ENCODE measurements around the gene TNK1. TPM values are rescaled to one million over a fixed set of nuclear protein-coding genes. Genes with fewer than 3 reads are reported as not detected.
A peak's percentile ranks its signal among the peaks of the same experiment; 100 is the strongest.

TNK1 gene
- total RNA-seq, 2 experiments from 2014 or later, result 6.8 to 6.9 TPM

DNA sequence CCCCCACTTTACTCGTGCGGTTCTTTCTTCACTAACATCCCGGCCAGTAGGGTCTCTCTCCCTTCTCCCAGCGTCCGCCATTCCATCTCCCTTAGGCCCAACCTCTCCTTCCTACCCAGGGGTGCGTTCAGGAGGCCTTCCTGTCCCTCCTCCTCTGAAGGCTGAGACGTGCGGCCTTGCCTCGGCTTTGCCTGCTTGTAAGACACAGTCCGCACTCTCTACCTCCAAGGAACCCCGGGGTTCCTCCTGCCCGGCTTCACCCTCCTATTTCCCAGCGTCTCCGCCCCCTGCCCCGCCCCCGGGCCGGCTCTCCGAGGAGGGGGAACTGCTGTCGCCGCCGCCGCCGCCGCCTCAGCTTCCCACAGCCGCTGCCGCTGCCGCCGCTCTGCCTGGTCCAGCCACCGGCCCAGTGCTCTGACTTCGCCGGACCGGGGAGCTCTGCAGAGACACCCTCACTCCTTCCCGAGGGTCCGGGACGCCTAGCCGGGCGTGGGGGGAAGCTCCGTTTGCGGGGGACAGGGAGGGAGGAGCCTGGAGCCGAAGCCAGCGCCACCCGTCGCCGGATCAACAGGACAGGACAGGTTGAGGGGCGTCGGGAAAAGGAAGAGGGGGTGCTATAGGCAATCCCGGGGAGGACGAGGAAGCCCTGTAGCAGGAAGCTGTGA lies 57.2 kb downstream of the TNK1 start:
- no peak for ATAC-seq
- ChIA-PET CTCF (interaction anchor here (0.7 to 4.4 kb wide), 6 partner anchors 17 to 123 kb away, joined by 3 to 68 read pairs (median 26); partner anchors contain the start of genes PLSCR3, SLC35G6, TMEM95 and ZBTB4), POLR2A (interaction anchor here (0.5 to 8.8 kb wide), 6 partner anchors 16 to 249 kb away, joined by 3 to 83 read pairs (median 29); partner anchors contain the start of genes POLR2A, SLC35G6, TP53 and ZBTB4)
- peaks cover 31% of the 10 kb centered on the region for H3K4me1 Mint-ChIP-seq (ENCODE audit: low read depth)
- H3K27me3 Mint-ChIP-seq, result peaks cover 35% of the 10 kb centered on the region
- intact Hi-C loops (cut with micrococcal nuclease), result loop anchor here (5.0 kb wide), 3 partner anchors 44 to 124 kb away; partner anchors contain the start of genes KCTD11, POLR2A, SENP3 and SLC35G6
- no peaks in the 10 kb centered on the region for H3K9me3 Mint-ChIP-seq
- DNase-seq, result peak; percentile 72
- H3K36me3 Mint-ChIP-seq (ENCODE audit: low read depth), result peaks cover 21% of the 10 kb centered on the region
- H3K27ac Mint-ChIP-seq, result peak overlapping the region; percentile 7
- H3K4me3 Mint-ChIP-seq, result peak overlapping the region; percentile 94
- TF ChIP-seq, protein P1, sequence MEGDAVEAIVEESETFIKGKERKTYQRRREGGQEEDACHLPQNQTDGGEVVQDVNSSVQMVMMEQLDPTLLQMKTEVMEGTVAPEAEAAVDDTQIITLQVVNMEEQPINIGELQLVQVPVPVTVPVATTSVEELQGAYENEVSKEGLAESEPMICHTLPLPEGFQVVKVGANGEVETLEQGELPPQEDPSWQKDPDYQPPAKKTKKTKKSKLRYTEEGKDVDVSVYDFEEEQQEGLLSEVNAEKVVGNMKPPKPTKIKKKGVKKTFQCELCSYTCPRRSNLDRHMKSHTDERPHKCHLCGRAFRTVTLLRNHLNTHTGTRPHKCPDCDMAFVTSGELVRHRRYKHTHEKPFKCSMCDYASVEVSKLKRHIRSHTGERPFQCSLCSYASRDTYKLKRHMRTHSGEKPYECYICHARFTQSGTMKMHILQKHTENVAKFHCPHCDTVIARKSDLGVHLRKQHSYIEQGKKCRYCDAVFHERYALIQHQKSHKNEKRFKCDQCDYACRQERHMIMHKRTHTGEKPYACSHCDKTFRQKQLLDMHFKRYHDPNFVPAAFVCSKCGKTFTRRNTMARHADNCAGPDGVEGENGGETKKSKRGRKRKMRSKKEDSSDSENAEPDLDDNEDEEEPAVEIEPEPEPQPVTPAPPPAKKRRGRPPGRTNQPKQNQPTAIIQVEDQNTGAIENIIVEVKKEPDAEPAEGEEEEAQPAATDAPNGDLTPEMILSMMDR (IDR thresholded peaks at IDR 0.05), result no peak

DNA sequence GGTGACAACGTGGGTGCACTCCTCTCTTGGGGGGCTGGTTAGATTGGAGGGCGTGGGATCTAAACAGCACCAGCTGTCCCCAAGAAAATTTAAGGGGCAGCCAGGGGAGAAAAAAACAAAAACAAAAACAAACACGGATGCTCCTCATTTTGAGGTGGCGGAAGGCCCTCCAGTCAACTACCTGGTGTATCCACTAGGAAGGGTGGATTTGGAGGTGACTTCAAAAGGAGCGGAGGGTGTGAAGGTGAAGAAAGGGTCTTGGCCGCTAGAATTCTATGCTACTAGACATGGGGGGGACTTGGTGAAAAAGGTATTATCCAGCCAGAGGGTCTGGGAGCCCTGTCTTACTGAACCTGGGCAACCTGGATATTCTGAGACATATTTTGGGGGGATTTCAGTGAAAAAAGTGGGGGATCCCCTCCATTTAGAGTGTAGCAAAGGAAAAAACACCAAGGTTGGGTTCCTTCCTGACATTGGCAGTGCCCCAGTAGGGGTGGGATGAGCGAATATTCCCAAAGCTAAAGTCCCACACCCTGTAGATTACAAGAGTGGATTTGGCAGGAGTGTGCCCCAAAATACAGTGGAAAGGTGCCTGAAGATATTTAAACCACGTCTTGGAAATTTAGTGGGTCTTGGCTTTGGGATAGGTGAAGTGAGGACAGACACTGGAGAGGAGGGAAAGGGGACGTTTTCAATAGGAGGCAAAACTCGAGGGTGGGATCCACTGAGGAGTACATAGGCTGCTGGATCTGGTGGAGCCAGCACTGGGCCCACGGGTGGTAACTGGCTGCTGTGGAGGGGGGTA lies 58.0 kb downstream of the TNK1 start:
- Mint-ChIP-seq H3K27me3 (peaks cover 39% of the 10 kb centered on the region), H3K36me3 (ENCODE audit: low read depth) (peaks cover 21% of the 10 kb centered on the region), H3K9me3 (no peaks in the 10 kb centered on the region), H3K4me1 (ENCODE audit: low read depth) (peaks cover 31% of the 10 kb centered on the region), H3K27ac (peak overlapping the region; percentile 20), H3K4me3 (peak overlapping the region; percentile 94)
- DNase-seq (no peak), ATAC-seq (no peak)
- TF ChIP-seq, protein P1 (IDR thresholded peaks at IDR 0.05), result no peak
- CTCF ChIA-PET, result interaction anchor here (0.7 to 4.4 kb wide), 5 partner anchors 16 to 122 kb away, joined by 3 to 68 read pairs (median 48); partner anchors contain the start of genes PLSCR3, SLC35G6, TMEM95 and ZBTB4
- POLR2A ChIA-PET, result interaction anchor here (0.5 to 8.8 kb wide), 7 partner anchors 12 to 249 kb away, joined by 3 to 83 read pairs (median 20); partner anchors contain the start of genes POLR2A, SLC35G6, TP53 and ZBTB4
- intact Hi-C loops (cut with micrococcal nuclease), result loop anchor here (5.0 kb wide), 3 partner anchors 43 to 123 kb away; partner anchors contain the start of genes KCTD11, POLR2A, SENP3 and SLC35G6

Other genes with a start within 250 kb of the TNK1 start
- gene ASGR1, start 201.7 kb upstream of the TNK1 start, total RNA-seq, result 1 to 10 TPM; 2.6 to 3.9 TPM
- 1 to 10 TPM; 9.5 to 9.7 TPM for gene DLG4, start 161.3 kb upstream of the TNK1 start, total RNA-seq
- gene ACADVL, start 161.2 kb upstream of the TNK1 start, total RNA-seq, result 100 to 1,000 TPM; 288 to 291 TPM
- gene DVL2, start 146.6 kb upstream of the TNK1 start, total RNA-seq, result 10 to 100 TPM; 50.0 to 53.6 TPM
- 10 to 100 TPM; 17.8 to 24.4 TPM for gene PHF23, start 141.6 kb upstream of the TNK1 start, total RNA-seq
- gene GABARAP, start 138.6 kb upstream of the TNK1 start, total RNA-seq, result 100 to 1,000 TPM; 104 to 118 TPM
- 100 to 1,000 TPM; 159 to 160 TPM for gene CTDNEP1, start 129.4 kb upstream of the TNK1 start, total RNA-seq
- 10 to 100 TPM; 80.2 to 85.4 TPM for gene ELP5, start 128.9 kb upstream of the TNK1 start, total RNA-seq
- 1 to 10 TPM; 1.5 to 1.7 TPM for gene CLDN7, start 118.6 kb upstream of the TNK1 start, total RNA-seq
- under 1 TPM; 0.07 to 0.25 TPM for gene SLC2A4, start 99.4 kb upstream of the TNK1 start, total RNA-seq
- under 1 TPM; 0.56 to 0.83 TPM for gene YBX2, start 86.5 kb upstream of the TNK1 start, total RNA-seq
- 1,000 to 10,000 TPM; 1,064 TPM for gene EIF5A, start 73.5 kb upstream of the TNK1 start, total RNA-seq
- 10 to 100 TPM; 31.8 to 36.8 TPM for gene GPS2, start 65.7 kb upstream of the TNK1 start, total RNA-seq
- 10 to 100 TPM; 36.2 to 40.4 TPM for gene NEURL4, start 51.8 kb upstream of the TNK1 start, total RNA-seq
- 100 to 1,000 TPM; 309 to 342 TPM for gene ACAP1, start 44.6 kb upstream of the TNK1 start, total RNA-seq
- 10 to 100 TPM; 11.0 to 11.2 TPM for gene KCTD11, start 28.9 kb upstream of the TNK1 start, total RNA-seq
- gene TMEM95, start 25.9 kb upstream of the TNK1 start, total RNA-seq, result not detected
- 10 to 100 TPM; 62.6 to 71.1 TPM for gene PLSCR3, start 13.4 kb downstream of the TNK1 start, total RNA-seq
- gene TMEM256, start 23.0 kb downstream of the TNK1 start, total RNA-seq, result 10 to 100 TPM; 55.8 to 60.6 TPM
- gene NLGN2, start 26.8 kb downstream of the TNK1 start, total RNA-seq, result 10 to 100 TPM in 1 of 2 experiments, 1 to 10 TPM in 1; 9.4 to 10.9 TPM
- gene SPEM1, start 39.2 kb downstream of the TNK1 start, total RNA-seq, result under 1 TPM in 1 of 2 experiments, not detected in 1; 0.36 TPM
- not detected for gene SPEM2, start 44.5 kb downstream of the TNK1 start, total RNA-seq
- gene SPEM3, start 47.8 kb downstream of the TNK1 start, total RNA-seq, result not detected
- 10 to 100 TPM; 12.5 to 14.2 TPM for gene TMEM102, start 54.3 kb downstream of the TNK1 start, total RNA-seq
- 10 to 100 TPM; 16.5 to 16.6 TPM for gene FGF11, start 58.4 kb downstream of the TNK1 start, total RNA-seq
- 10 to 100 TPM; 11.5 to 11.7 TPM for gene CHRNB1, start 64.0 kb downstream of the TNK1 start, total RNA-seq
- 10 to 100 TPM; 24.3 to 24.6 TPM for gene ZBTB4, start 98.5 kb downstream of the TNK1 start, total RNA-seq
- gene SLC35G6, start 100.4 kb downstream of the TNK1 start, total RNA-seq, result not detected
- 100 to 1,000 TPM; 219 to 223 TPM for gene POLR2A, start 103.3 kb downstream of the TNK1 start, total RNA-seq
- 10 to 100 TPM; 11.8 to 13.8 TPM for gene TNFSF12, start 168.0 kb downstream of the TNK1 start, total RNA-seq
- 1 to 10 TPM; 4.0 to 6.9 TPM for gene TNFSF13, start 177.7 kb downstream of the TNK1 start, total RNA-seq
- 10 to 100 TPM; 60.2 to 63.2 TPM for gene SENP3, start 180.8 kb downstream of the TNK1 start, total RNA-seq
- gene CD68, start 198.5 kb downstream of the TNK1 start, total RNA-seq, result 10 to 100 TPM; 11.4 to 12.9 TPM
- 10 to 100 TPM; 50.9 to 51.4 TPM for gene MPDU1, start 202.8 kb downstream of the TNK1 start, total RNA-seq
- gene SOX15, start 209.0 kb downstream of the TNK1 start, total RNA-seq, result under 1 TPM in 1 of 2 experiments, not detected in 1; 0.25 TPM
- 10 to 100 TPM; 28.6 to 33.1 TPM for gene FXR2, start 233.8 kb downstream of the TNK1 start, total RNA-seq
- 10 to 100 TPM; 15.6 to 22.2 TPM for gene SAT2, start 246.7 kb downstream of the TNK1 start, total RNA-seq
- gene SHBG, start 249.0 kb downstream of the TNK1 start, total RNA-seq, result not detected

Data from activated CD8-positive, alpha-beta T cell treated with anti-CD3 and anti-CD28 coated beads for 36 hours (primary cell).